ENCODE data around the gene TMEM161B. TPM values are rescaled to one million over a fixed set of nuclear protein-coding genes. Genes with fewer than 3 reads are reported as not detected.
"Not testable (repeated sequence)": the region's sequence is repeated elsewhere in the genome, so short reads cannot be mapped to it uniquely, and the experiment has no call there.

TMEM161B gene
- total and polyA plus RNA-seq, 2 donors (not counting 3 experiments of a cell fraction or from before 2014, with no cell fraction given) = 5.3 to 11.6 TPM

GRCh38 chr5:88183255-88183654, 85.4 kb downstream of the TMEM161B start:
- FAIRE-seq = no peak
- dilution Hi-C loops (cut with MboI; ENCODE audit: extremely low pct_ligation_motif_present, low sequenced_read_pairs) = no loop called here
- POLR2A ChIA-PET = no interaction called here

GRCh38 chr5:88177486-88177885, 91.2 kb downstream of the TMEM161B start:
- H3K79me2 ChIP-seq (ENCODE audit: control insufficient read depth, insufficient read depth, low read length); H3K27ac ChIP-seq (ENCODE audit: insufficient read depth, low read depth, low read length); H3K36me3 ChIP-seq (ENCODE audit: control insufficient read depth in 2 of 2, extremely low read depth in 1 of 2, insufficient read depth in 2 of 2, low read length in 2 of 2); H3K9ac ChIP-seq (replicated peaks; ENCODE audit: extremely low read depth, insufficient read depth, low read length); H3K9me3 ChIP-seq (replicated peaks; ENCODE audit: control insufficient read depth, insufficient read depth, low read length); POLR2A ChIA-PET; H3K4me1 ChIP-seq (ENCODE audit: control insufficient read depth, extremely low read depth, insufficient read depth, low read length); H3K4me2 ChIP-seq (ENCODE audit: insufficient read depth, low read length); CTCF ChIA-PET; H4K20me1 ChIP-seq (replicated peaks; ENCODE audit: control insufficient read depth, extremely low read depth, insufficient read depth, low read length); H3K9me1 ChIP-seq (replicated peaks; ENCODE audit: control insufficient read depth, extremely low read depth, insufficient read depth, low read length); dilution Hi-C loops (cut with MboI; ENCODE audit: extremely low pct_ligation_motif_present, low sequenced_read_pairs); intact Hi-C loops (cut with micrococcal nuclease); H3K27me3 ChIP-seq (ENCODE audit: control insufficient read depth in 2 of 2, insufficient read depth in 2 of 2, low read length in 2 of 2); FAIRE-seq; DNase-seq (ENCODE audit: low read depth, low spot score); BruUV-seq (replicated peaks); H2AFZ ChIP-seq (ENCODE audit: low read depth, low read length); H3K4me3 ChIP-seq (replicated peaks in 1 of 3; ENCODE audit: insufficient read depth in 1 of 3, low read depth in 1 of 3, low read length in 3 of 3): not testable (repeated sequence)

More at GRCh38 chr5:88183255-88183654, 85.4 kb downstream of the TMEM161B start:
- H3K9ac ChIP-seq (replicated peaks; ENCODE audit: extremely low read depth, insufficient read depth, low read length) = no peak overlapping the region
- H3K36me3 ChIP-seq (ENCODE audit: control insufficient read depth in 2 of 2, extremely low read depth in 1 of 2, insufficient read depth in 2 of 2, low read length in 2 of 2) = no peaks in the 10 kb centered on the region
- no peak overlapping the region for H3K4me3 ChIP-seq (replicated peaks in 1 of 3; ENCODE audit: insufficient read depth in 1 of 3, low read depth in 1 of 3, low read length in 3 of 3)
- CTCF ChIA-PET = no interaction called here
- no peaks in the 10 kb centered on the region for H3K9me1 ChIP-seq (replicated peaks; ENCODE audit: control insufficient read depth, extremely low read depth, insufficient read depth, low read length)
- no peak for DNase-seq (ENCODE audit: low read depth, low spot score)
- no peak overlapping the region for H2AFZ ChIP-seq (ENCODE audit: low read depth, low read length)
- no peaks in the 10 kb centered on the region for H3K4me1 ChIP-seq (ENCODE audit: control insufficient read depth, extremely low read depth, insufficient read depth, low read length)
- no peaks in the 10 kb centered on the region for H3K27me3 ChIP-seq (ENCODE audit: control insufficient read depth in 2 of 2, insufficient read depth in 2 of 2, low read length in 2 of 2)
- BruUV-seq (replicated peaks) = no TSS peak
- no peak overlapping the region for H3K27ac ChIP-seq (ENCODE audit: insufficient read depth, low read depth, low read length)
- no peaks in the 10 kb centered on the region for H4K20me1 ChIP-seq (replicated peaks; ENCODE audit: control insufficient read depth, extremely low read depth, insufficient read depth, low read length)
- H3K4me2 ChIP-seq (ENCODE audit: insufficient read depth, low read length) = no peak overlapping the region
- intact Hi-C loops (cut with micrococcal nuclease) = no loop called here
- no peaks in the 10 kb centered on the region for H3K9me3 ChIP-seq (replicated peaks; ENCODE audit: control insufficient read depth, insufficient read depth, low read length)
- no peaks in the 10 kb centered on the region for H3K79me2 ChIP-seq (ENCODE audit: control insufficient read depth, insufficient read depth, low read length)
- TF ChIP-seq POLR2AphosphoS5 (IDR thresholded peaks at IDR 0.05; ENCODE audit: insufficient read depth, low read depth, low read length) (no peak), POLR2A (IDR thresholded peaks at IDR 0.05; ENCODE audit: low read depth, low read length) (no peak), MAX (IDR thresholded peaks at IDR 0.05; ENCODE audit: insufficient read depth, insufficient read length) (no peak), EZH2 (IDR thresholded peaks at IDR 0.05; ENCODE audit: borderline replicate concordance, low read depth, low read length, severe bottlenecking) (no peak), JUN (IDR thresholded peaks at IDR 0.05; ENCODE audit: borderline replicate concordance, insufficient read depth, insufficient read length, low read depth) (no peak), MYC (IDR thresholded peaks at IDR 0.05; ENCODE audit: low read depth, low read length) (no peak), CTCF (IDR thresholded peaks at IDR 0.05; ENCODE audit: extremely low read depth in 1 of 2, insufficient read depth in 1 of 2, low read depth in 1 of 2, low read length in 2 of 2) (no peak), GATA2 (IDR thresholded peaks at IDR 0.05; ENCODE audit: insufficient read depth, insufficient read length, low read depth, low read length) (no peak), FOS (IDR thresholded peaks at IDR 0.05; ENCODE audit: borderline replicate concordance, insufficient read depth, low read length) (no peak)

Data from endothelial cell of umbilical vein (primary cell).